NCI-H1048 (cell line): ENCODE measurements around the gene ADPRHL1.
A peak's percentile ranks its signal among the peaks of the same experiment; 100 is the strongest.
"Not testable (repeated sequence)": the region's sequence is repeated elsewhere in the genome, so short reads cannot be mapped to it uniquely, and the experiment has no call there.

ENCODE experiments used
- DNase-seq: peaks from one replicate; lab custom pipeline; 2025; lab: John Stamatoyannopoulos, UW

The ADPRHL1 gene

GRCh38 chr13:113456116-113456702 is 2.9 kb upstream of the ADPRHL1 start:
- no peak for DNase-seq

GRCh38 chr13:113455384-113455783 is 2.1 kb upstream of the ADPRHL1 start:
- DNase-seq, result no peak

- DNase-seq, result no peak
Measured at GRCh38 chr13:113454936-113455335, 1.6 kb upstream of the ADPRHL1 start.

DNA sequence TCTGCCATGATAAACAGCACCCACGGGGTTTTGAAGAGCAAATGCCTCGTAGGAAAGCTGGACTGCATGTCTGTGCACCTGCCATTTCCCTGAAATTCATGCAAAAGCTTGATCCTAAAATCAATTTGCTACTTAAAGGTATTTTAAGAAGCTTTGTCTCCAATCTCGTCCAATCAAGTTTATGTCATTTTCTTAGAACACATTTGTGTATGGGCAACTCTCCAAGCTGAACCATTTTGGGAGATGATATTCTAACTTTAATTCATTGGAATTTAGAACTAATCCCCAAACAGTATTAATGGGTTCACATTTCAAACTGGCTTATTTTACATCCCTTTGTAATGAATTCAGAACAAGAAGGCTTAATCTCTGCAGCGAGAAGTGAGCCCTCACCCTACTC is 822 bp downstream of the ADPRHL1 start:
- no peak for DNase-seq

DNA sequence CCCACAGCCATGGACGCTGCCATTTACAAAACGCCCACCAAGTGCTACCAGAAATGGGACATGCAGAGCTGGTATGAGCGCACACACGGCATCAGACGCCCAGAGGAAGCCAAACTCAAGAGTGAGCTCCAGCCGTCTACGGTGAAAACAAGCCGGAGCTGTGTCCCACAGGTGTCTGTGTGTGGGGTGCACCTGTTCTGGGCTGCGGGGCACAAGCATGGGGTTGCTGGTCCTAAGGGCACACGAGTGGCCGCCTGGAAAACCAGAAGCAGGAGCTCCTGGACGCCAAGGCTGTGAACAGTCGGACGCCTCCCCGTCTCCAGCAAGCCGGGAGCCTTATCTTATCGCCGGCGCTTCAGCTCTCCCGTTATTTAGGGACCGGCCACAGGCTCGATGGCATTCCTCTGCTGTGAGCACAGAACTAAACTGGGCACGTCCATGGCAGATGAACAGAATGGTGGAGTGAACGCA is 1.3 kb downstream of the ADPRHL1 start:
- no peak for DNase-seq

GRCh38 chr13:113450861-113451620 is 2.2 kb downstream of the ADPRHL1 start:
- DNase-seq, result not testable (repeated sequence)

DNA sequence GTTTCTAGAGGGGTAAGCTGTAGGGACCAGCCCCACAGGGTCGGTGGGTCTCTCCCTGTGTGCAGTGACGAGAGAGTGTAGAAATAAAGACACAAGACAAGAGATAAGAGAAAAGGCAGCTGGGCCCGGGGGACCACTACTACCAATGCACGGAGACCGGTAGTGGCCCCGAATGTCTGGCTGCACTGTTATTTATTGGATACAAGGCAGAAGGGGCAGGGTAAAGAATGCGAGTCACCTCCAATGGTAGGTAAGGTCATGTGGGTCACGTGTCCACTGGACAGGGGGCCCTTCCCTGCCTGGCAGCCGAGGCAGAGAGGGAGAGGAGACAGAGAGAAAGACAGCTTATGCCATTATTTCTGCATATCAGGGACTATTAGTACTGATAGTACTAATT is 2.9 kb downstream of the ADPRHL1 start:
- not testable (repeated sequence) for DNase-seq

- DNase-seq, result no peak
Measured at GRCh38 chr13:113449693-113450347, 3.5 kb downstream of the ADPRHL1 start.

GRCh38 chr13:113448885-113449692 is 4.2 kb downstream of the ADPRHL1 start:
- DNase-seq, result peak; percentile 61

DNA sequence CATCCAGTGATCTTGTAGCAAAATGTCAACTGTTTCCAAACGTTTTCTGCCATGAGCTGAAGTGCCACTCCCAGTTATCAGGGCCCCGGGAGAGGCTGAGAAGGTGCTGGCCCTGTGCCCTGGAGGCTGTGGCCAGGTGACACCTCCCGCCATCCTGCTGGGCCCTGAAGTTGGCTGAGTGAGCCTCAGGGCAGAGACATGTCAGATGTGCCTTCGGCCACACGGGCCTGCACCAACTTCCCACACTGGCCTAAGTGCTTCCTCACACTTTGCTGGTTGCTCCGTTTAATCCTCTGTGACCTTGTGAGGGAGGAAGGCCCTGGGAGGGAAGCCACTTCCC is 4.8 kb downstream of the ADPRHL1 start:
- DNase-seq, result no peak

GRCh38 chr13:113447596-113447995 is 5.7 kb downstream of the ADPRHL1 start:
- no peak for DNase-seq

DNA sequence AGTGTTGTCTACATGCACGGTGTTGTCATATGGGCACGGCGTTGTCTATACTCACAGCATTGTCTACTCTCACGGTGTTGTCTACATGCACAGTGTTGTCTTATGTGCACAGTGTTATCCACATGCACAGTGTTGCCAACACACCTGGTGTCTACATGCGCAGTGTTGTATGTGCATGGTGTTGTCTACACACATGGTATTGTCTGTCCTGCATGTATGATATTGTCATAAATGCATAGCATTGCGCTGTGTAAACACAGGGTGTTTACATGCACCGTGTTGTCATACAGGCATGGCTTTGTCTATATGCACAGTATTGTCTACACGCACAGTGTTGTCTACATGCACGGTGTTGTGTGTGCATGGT is 6.8 kb downstream of the ADPRHL1 start:
- no peak for DNase-seq

GRCh38 chr13:113445791-113446487 is 7.3 kb downstream of the ADPRHL1 start:
- no peak for DNase-seq

- no peak for DNase-seq
Measured at GRCh38 chr13:113443991-113444390, 9.3 kb downstream of the ADPRHL1 start.

- DNase-seq, result no peak
Measured at GRCh38 chr13:113442985-113443362, 10.3 kb downstream of the ADPRHL1 start.

GRCh38 chr13:113442354-113442984 is 10.8 kb downstream of the ADPRHL1 start:
- no peak for DNase-seq

GRCh38 chr13:113441661-113442060 is 11.6 kb downstream of the ADPRHL1 start:
- DNase-seq, result no peak

- DNase-seq, result no peak
Measured at GRCh38 chr13:113437408-113438010, 15.8 kb downstream of the ADPRHL1 start.

DNA sequence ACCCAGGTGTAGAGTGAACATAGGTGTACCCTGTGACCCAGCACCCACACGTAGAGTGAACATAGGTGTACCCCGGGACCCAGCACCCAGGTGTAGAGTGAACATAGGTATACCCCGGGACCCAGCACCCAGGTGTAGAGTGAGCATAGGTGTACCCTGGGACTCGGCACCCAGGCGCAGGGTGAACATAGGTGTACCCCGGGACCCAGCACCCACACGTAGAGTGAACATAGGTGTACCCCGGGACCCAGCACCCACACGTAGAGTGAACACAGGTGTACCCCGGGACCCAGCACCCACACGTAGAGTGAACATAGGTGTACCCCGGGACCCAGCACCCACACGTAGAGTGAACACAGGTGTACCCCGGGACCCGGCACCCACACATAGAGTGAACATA is 16.4 kb downstream of the ADPRHL1 start:
- DNase-seq, result not testable (repeated sequence)

- not testable (repeated sequence) for DNase-seq
Measured at GRCh38 chr13:113435907-113436306, 17.4 kb downstream of the ADPRHL1 start.

- DNase-seq, result no peak
Measured at GRCh38 chr13:113433391-113433916, 19.8 kb downstream of the ADPRHL1 start.
